D721Med (cell line): Measurements from ENCODE around the gene DLK1.

Experiments
- DNase-seq: peaks from one replicate; pipeline ENCODE4 v3.0.0; 2011; ENCODE audit warnings: low spot score; ENCODE audit not compliant: insufficient read length
- FAIRE-seq: peaks from 2 replicates; lab custom pipeline; 2011; peaks lifted over from hg19 to GRCh38; lab: Jason Lieb, UNC
- TF ChIP-seq, protein P1 (sequence below): IDR thresholded peaks from 2 replicates; pipeline ENCODE4 v1.5.1; 2012; ENCODE audit warnings: mild to moderate bottlenecking, control low read depth; ENCODE audit not compliant: insufficient read depth; ENCODE audit errors: missing control alignments

Gene DLK1

DNA sequence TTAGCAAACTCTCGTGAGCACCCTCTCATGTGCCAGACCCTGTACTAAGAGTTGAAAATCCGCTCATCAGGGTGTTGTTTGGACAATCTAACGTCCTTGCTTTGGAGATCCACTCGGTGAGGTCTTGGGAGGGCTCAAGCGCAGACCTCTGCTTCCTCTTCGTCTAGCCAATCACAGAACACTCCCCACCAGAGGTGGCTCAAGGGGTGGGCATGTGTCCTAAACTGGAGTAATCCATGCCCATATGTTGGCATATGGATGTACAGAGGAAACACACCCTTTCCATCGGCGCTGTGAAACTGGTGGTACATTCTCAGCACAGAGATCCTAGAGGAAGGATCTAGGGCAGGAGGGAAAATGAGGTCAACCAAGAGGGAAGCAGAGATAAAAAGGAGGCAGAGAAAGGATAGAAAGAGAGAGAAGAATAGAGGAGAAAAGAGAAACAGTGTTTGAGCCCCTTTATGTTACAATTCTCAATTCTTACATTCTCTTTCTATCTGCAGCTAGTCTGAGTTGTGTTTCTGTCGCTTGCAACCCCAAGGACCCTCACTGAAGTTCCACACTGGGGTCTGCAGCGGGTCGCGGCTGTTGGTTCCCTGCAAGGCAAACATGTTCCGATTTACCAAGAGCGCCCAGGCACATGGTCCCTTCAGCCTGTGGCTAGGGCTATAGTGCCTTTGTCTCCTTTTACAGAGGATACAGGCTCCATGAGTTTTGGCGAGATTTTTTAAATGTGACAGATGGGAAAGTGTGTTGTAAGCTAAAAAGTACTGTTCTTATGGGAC lies 40.5 kb downstream of the DLK1 start:
- no peak for FAIRE-seq
- TF ChIP-seq, protein P1, sequence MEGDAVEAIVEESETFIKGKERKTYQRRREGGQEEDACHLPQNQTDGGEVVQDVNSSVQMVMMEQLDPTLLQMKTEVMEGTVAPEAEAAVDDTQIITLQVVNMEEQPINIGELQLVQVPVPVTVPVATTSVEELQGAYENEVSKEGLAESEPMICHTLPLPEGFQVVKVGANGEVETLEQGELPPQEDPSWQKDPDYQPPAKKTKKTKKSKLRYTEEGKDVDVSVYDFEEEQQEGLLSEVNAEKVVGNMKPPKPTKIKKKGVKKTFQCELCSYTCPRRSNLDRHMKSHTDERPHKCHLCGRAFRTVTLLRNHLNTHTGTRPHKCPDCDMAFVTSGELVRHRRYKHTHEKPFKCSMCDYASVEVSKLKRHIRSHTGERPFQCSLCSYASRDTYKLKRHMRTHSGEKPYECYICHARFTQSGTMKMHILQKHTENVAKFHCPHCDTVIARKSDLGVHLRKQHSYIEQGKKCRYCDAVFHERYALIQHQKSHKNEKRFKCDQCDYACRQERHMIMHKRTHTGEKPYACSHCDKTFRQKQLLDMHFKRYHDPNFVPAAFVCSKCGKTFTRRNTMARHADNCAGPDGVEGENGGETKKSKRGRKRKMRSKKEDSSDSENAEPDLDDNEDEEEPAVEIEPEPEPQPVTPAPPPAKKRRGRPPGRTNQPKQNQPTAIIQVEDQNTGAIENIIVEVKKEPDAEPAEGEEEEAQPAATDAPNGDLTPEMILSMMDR: no peak

DNA sequence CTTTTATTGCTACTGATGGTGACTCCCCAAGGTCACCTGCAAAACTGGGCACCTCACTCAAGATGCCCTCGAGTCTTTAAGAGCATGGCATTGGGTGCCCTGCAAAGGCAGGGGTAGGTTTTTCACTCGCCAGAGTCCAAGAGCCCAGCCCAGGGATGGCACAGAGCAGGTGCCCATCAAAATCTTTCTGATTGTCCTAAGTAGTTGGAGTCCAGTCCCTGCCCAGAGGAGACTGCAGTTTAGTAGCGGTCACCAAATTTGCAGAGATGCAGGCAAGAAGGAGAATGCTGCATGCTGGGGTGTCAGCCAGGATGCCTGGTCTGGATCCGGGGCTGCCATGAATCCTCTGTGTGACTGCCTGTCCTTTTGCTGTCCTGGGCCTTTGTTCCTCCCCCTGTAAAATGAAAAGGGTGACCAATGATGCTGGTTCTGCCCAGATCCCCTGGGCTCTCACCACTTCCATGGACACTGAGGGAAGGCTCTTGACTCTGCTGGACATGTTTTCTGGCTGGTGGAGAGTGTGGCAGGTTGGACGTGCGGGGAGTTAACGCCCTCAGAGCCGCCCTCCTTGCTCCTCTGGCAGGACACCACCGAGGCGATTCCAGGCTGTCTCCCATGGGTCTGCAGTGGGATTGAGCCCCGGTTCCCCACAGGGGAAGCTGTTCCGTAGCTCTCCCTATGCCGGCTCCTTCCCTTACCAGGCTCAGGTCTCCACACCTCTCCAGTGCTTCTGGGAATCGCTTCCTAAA lies 41.3 kb downstream of the DLK1 start:
- DNase-seq (no peak), FAIRE-seq (no peak)
- TF ChIP-seq, protein P1: no peak

More for the DNA sequence above, 40.5 kb downstream of the DLK1 start:
- no peak for DNase-seq

GRCh38 chr14:100769035-100769939 lies 42.6 kb downstream of the DLK1 start:
- no peak for FAIRE-seq
- TF ChIP-seq, protein P1: no peak
- DNase-seq: no peak

DNA sequence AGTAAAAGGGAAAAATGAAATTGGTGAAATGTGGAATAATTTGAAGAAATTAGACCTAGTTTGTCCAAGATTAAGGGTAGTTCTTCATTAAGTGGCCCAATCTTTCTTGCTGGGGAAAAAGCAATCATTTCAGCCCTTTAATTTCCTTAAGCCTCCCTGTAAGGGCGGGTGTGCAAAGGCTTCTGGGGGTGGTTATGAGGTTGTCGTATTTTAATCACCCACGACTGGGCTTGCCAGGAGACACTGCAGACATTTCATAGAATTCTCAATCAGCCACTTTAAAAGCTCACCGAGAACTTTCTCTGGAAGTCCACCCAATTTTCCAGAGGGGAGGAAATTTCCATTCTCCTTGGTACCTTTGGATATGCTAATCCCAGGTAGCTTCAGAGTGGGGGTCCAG lies 43.4 kb downstream of the DLK1 start:
- TF ChIP-seq, protein P1: no peak
- no peak for DNase-seq
- FAIRE-seq: no peak

DNA sequence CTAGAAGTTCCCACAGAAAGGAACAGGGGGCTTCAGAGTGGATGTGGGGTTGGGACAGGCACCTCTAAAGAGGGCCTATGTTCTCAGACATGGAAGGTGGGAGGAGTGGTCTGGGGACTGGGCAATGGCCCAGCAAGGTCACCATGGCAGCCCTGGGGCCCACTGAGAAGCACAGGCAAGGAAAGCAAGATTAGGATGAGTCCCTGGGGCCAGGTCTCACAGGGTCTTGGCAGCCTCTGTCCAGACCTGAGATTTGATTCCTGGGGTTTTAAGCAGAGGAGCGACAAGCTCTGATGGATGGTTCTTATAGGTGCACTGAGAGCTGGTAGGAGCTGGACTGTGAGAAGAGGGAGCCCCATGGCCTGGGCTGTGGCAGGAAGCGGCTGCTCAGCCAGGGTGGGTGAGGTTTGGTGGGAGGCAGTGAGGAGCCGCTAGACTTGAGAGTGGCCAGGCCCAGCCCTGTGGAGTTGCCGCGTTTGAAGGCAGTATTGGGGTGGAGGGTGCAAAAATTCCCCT lies 44.0 kb downstream of the DLK1 start:
- no peak for FAIRE-seq

GRCh38 chr14:100771121-100771800 lies 44.6 kb downstream of the DLK1 start:
- FAIRE-seq (no peak), DNase-seq (no peak)
- TF ChIP-seq, protein P1: no peak

More for the DNA sequence above, 44.0 kb downstream of the DLK1 start:
- TF ChIP-seq, protein P1: no peak
- no peak for DNase-seq
